Mucosa of descending colon (tissue), 3 donors: ENCODE measurements around the gene ZNF827. TPM values are rescaled to one million over a fixed set of nuclear protein-coding genes. Genes with fewer than 3 reads are reported as not detected.

Experiments
- ATAC-seq: fragments of 200-7000 bp; cut with Tn5 transposase; one replicate; pipeline ENCODE4 v1.9.1; 2020; ENCODE audit warnings: mild to moderate bottlenecking, moderate library complexity
- DNase-seq, 3 donors: peaks; one replicate each; pipeline ENCODE4 v3.0.0-alpha.2; 2020
- H3K36me3 ChIP-seq: fragments of 200-600 bp; one replicate; pipeline ENCODE4 v1.8.0; 2021; ENCODE audit warnings: low read depth, mild to moderate bottlenecking
- H3K4me1 ChIP-seq: fragments of 200-600 bp; one replicate; pipeline ENCODE4 v1.8.0; 2021; ENCODE audit warnings: low read depth, mild to moderate bottlenecking
- H3K4me3 ChIP-seq: fragments of 200-600 bp; one replicate; pipeline ENCODE4 v1.8.0; 2021; ENCODE audit warnings: mild to moderate bottlenecking
- H3K9me3 ChIP-seq: fragments of 200-600 bp; one replicate; pipeline ENCODE4 v1.8.0; 2021; ENCODE audit warnings: mild to moderate bottlenecking
- CTCF ChIP-seq: fragments of 200-600 bp; IDR thresholded peaks from one replicate; pipeline ENCODE4 v1.8.0; 2022; ENCODE audit warnings: antibody characterized with exemption, mild to moderate bottlenecking
- intact Hi-C, 2 donors: fragments of 100-400 bp; cut with DNase I in 1 of 2; cut with micrococcal nuclease in 1 of 2; formaldehyde crosslinking; loops; one replicate each; pipeline versions ENCODE4 v1.11.0 to v1.11.1; 2022; cut with DNase I, micrococcal nuclease
- total RNA-seq, 3 donors: library from RNA; stranded (reverse); fragmentation: NEBNext Ultra II Directional in 2 of 3; extraction: Animal tissue kit (Norgen Biotek cat#: 25700) in 2 of 3; gene quantifications; one replicate each; pipeline versions ENCODE4 v1.2.1 to v1.2.4, GENCODE V29; 2021 to 2023
- donor health status: DM: no; HTN: no; CAD: no; lungs with moderate emphysema.
- donor health status: DM: no; HTN: no; CAD: no.
- donor health status: DM: no; HTN: yes; CAD: no.

Gene ZNF827
- total RNA-seq, 3 donors from 2014 or later, result 21.9 to 37.4 (median 29.7) TPM

DNA sequence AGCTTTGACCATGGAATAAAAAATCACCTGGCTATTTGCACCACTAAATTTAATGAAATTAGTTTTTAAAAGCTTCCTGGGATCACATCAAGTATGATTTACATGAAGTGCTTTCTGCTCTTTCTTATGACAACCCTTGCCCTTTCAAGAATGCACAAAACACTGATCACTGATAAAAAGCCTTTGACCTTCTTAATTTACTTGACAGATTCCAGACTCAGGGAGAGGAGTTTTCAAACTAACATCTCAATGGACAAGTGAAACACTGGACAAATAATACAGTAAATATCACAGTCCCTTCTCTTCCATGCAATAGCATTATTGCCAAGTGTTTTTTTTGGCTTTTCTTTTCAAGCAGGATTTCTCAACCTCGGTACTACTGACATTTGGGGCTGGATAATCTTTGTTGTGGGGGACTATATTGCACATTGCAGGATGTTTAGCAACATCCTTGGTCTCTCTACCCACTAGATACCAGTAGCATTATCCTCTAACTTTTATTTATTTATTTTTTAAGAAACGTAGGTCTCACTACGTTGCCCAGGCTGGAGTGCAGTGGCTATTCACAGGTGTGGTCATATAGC lies 86.3 kb downstream of the ZNF827 start:
- no peak for ATAC-seq
- H3K9me3 ChIP-seq, result no peaks in the 10 kb centered on the region
- intact Hi-C loops, result no loop called here
- no peak overlapping the region for H3K4me3 ChIP-seq
- no peaks in the 10 kb centered on the region for H3K4me1 ChIP-seq
- H3K36me3 ChIP-seq, result no peaks in the 10 kb centered on the region
- no peak for DNase-seq
- no peak for TF ChIP-seq CTCF

GRCh38 chr4:145851511-145852201 lies 87.0 kb downstream of the ZNF827 start:
- Histone ChIP-seq H3K9me3 (no peaks in the 10 kb centered on the region), H3K4me1 (no peaks in the 10 kb centered on the region), H3K4me3 (no peak overlapping the region), H3K36me3 (no peaks in the 10 kb centered on the region)
- no peak for TF ChIP-seq CTCF
- intact Hi-C loops, result no loop called here
- ATAC-seq (no peak), DNase-seq (no peak)

- H3K36me3 ChIP-seq, result no peaks in the 10 kb centered on the region
- H3K9me3 ChIP-seq, result no peaks in the 10 kb centered on the region
- intact Hi-C loops, result no loop called here
- no peak overlapping the region for H3K4me3 ChIP-seq
- no peaks in the 10 kb centered on the region for H3K4me1 ChIP-seq
- DNase-seq (no peak), ATAC-seq (no peak)
- no peak for TF ChIP-seq CTCF
These were observed 90.9 kb downstream of the ZNF827 start for GRCh38 chr4:145847764-145848163.

GRCh38 chr4:145845118-145845517 lies 93.5 kb downstream of the ZNF827 start:
- intact Hi-C loops, result no loop called here
- DNase-seq (no peak), ATAC-seq (no peak)
- Histone ChIP-seq H3K4me3 (no peak overlapping the region), H3K9me3 (no peaks in the 10 kb centered on the region), H3K36me3 (no peaks in the 10 kb centered on the region), H3K4me1 (no peaks in the 10 kb centered on the region)
- TF ChIP-seq CTCF, result no peak

GRCh38 chr4:145843639-145844038 lies 95.0 kb downstream of the ZNF827 start:
- intact Hi-C loops, result no loop called here
- no peak overlapping the region for H3K4me3 ChIP-seq
- no peaks in the 10 kb centered on the region for H3K36me3 ChIP-seq
- TF ChIP-seq CTCF, result no peak
- no peaks in the 10 kb centered on the region for H3K9me3 ChIP-seq
- H3K4me1 ChIP-seq, result no peaks in the 10 kb centered on the region
- DNase-seq (no peak), ATAC-seq (no peak)
